SJSA1 (cell line): ENCODE data around the gene NPAS3. TPM values are rescaled to one million over a fixed set of nuclear protein-coding genes. Genes with fewer than 3 reads are reported as not detected.

ENCODE experiments used
- DNase-seq, 2 experiments: peaks; one replicate each; pipeline ENCODE4 v3.0.0-alpha.2; 2015 to 2020; ENCODE audit warnings: low spot score in 2 of 2, low read depth in 1 of 2
- H3K27ac ChIP-seq: fragments of 250-450 bp; sonication (Bioruptor Pico); 2 replicates; pipeline ENCODE4 v1.5.1; 2020; ENCODE audit warnings: mild to moderate bottlenecking, moderate library complexity
- H3K27me3 ChIP-seq: fragments of 250-450 bp; sonication (Bioruptor Pico); replicated peaks from 2 replicates; pipeline ENCODE4 v1.5.1; 2020; ENCODE audit warnings: mild to moderate bottlenecking, moderate library complexity
- H3K36me3 ChIP-seq: fragments of 250-450 bp; sonication (Bioruptor Pico); 2 replicates; pipeline ENCODE4 v1.5.1; 2020; ENCODE audit warnings: mild to moderate bottlenecking
- H3K4me1 ChIP-seq: fragments of 250-450 bp; sonication (Bioruptor Pico); replicated peaks from 2 replicates; pipeline ENCODE4 v1.6.1; 2021; ENCODE audit warnings: mild to moderate bottlenecking
- H3K4me3 ChIP-seq: fragments of 250-450 bp; sonication (Bioruptor Pico); 2 replicates; pipeline ENCODE4 v1.5.1; 2020; ENCODE audit warnings: mild to moderate bottlenecking
- H3K9me3 ChIP-seq: fragments of 250-450 bp; sonication (Bioruptor Pico); replicated peaks from 2 replicates; pipeline ENCODE4 v1.5.1; 2020; ENCODE audit warnings: mild to moderate bottlenecking
- total RNA-seq: library from RNA; depleted of rRNA; stranded (reverse); fragments of >200 nt; shearing (Covaris generic); gene quantifications from 2 replicates; pipeline ENCODE4 v1.2.3, GENCODE V29; 2014

NPAS3 gene
- total RNA-seq, 1 experiment from 2014 or later, result 0.26 TPM

GRCh38 chr14:33794791-33795305 is 856.2 kb downstream of the NPAS3 start:
- no peaks in the 10 kb centered on the region for H3K36me3 ChIP-seq
- H3K27ac ChIP-seq, result no peak overlapping the region
- no peaks in the 10 kb centered on the region for H3K9me3 ChIP-seq
- H3K4me1 ChIP-seq, result no peaks in the 10 kb centered on the region; the same call in 1 of the 2 replicates
- H3K4me3 ChIP-seq, result no peak overlapping the region
- no peaks in the 10 kb centered on the region for H3K27me3 ChIP-seq
- no peak for DNase-seq

- no peak overlapping the region for H3K27ac ChIP-seq
- H3K27me3 ChIP-seq, result no peaks in the 10 kb centered on the region
- H3K36me3 ChIP-seq, result no peaks in the 10 kb centered on the region
- H3K9me3 ChIP-seq, result no peaks in the 10 kb centered on the region
- no peak for DNase-seq
- no peaks in the 10 kb centered on the region; the same call in 1 of the 2 replicates for H3K4me1 ChIP-seq
- H3K4me3 ChIP-seq, result no peak overlapping the region
These were observed 857.7 kb downstream of the NPAS3 start for GRCh38 chr14:33796356-33796755.

DNA sequence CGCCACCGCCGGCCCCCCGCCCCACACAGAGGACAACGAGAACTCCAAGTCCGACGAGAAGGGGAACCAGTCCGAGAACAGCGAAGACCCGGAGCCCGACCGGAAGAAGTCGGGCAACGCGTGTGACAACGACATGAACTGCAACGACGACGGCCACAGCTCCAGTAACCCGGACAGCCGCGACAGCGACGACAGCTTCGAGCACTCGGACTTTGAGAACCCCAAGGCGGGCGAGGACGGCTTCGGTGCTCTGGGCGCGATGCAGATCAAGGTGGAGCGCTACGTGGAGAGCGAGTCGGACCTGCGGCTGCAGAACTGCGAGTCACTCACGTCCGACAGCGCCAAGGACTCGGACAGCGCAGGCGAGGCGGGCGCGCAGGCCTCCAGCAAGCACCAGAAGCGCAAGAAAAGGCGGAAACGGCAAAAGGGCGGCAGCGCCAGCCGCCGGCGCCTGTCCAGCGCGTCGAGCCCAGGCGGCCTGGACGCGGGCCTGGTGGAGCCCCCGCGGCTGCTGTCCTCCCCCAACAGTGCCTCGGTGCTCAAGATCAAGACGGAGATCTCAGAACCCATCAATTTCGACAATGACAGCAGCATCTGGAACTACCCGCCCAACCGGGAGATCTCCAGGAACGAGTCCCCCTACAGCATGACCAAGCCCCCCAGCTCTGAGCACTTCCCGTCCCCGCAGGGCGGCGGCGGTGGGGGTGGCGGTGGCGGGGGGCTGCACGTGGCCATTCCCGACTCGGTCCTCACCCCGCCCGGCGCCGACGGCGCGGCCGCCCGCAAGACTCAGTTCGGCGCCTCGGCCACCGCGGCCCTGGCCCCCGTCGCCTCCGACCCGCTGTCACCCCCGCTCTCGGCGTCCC is 861.3 kb downstream of the NPAS3 start:
- DNase-seq, result no peak
- Histone ChIP-seq H3K9me3 (no peaks in the 10 kb centered on the region), H3K36me3 (no peaks in the 10 kb centered on the region), H3K27ac (no peak overlapping the region), H3K4me1 (no peaks in the 10 kb centered on the region), H3K4me3 (no peak overlapping the region), H3K27me3 (no peaks in the 10 kb centered on the region)

DNA sequence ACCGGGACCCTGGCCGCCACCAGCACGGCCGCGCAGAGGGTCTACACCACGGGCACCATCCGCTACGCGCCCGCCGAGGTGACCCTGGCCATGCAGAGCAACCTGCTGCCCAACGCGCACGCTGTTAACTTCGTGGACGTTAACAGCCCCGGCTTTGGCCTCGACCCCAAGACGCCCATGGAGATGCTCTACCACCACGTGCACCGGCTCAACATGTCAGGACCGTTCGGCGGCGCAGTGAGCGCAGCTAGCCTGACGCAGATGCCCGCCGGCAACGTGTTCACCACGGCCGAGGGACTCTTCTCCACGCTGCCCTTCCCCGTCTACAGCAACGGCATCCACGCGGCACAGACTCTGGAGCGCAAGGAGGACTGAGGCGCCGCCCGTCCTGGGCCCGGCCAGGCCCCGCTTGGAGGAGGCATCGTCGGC is 862.1 kb downstream of the NPAS3 start:
- H3K4me1 ChIP-seq, result no peaks in the 10 kb centered on the region
- no peaks in the 10 kb centered on the region for H3K27me3 ChIP-seq
- H3K4me3 ChIP-seq, result no peak overlapping the region
- no peaks in the 10 kb centered on the region for H3K36me3 ChIP-seq
- DNase-seq, result no peak
- no peaks in the 10 kb centered on the region for H3K9me3 ChIP-seq
- no peak overlapping the region for H3K27ac ChIP-seq

GRCh38 chr14:33802737-33803136 is 864.1 kb downstream of the NPAS3 start:
- no peak for DNase-seq
- Histone ChIP-seq H3K4me1 (no peaks in the 10 kb centered on the region), H3K9me3 (no peaks in the 10 kb centered on the region), H3K36me3 (no peaks in the 10 kb centered on the region), H3K27me3 (no peaks in the 10 kb centered on the region), H3K27ac (no peak overlapping the region), H3K4me3 (no peak overlapping the region)

- no peak overlapping the region for H3K4me3 ChIP-seq
- no peak overlapping the region for H3K27ac ChIP-seq
- no peaks in the 10 kb centered on the region for H3K4me1 ChIP-seq
- no peaks in the 10 kb centered on the region for H3K9me3 ChIP-seq
- no peak for DNase-seq
- H3K36me3 ChIP-seq, result no peaks in the 10 kb centered on the region
- H3K27me3 ChIP-seq, result no peaks in the 10 kb centered on the region
These were observed 866.9 kb downstream of the NPAS3 start for GRCh38 chr14:33805593-33805992.

- Histone ChIP-seq H3K4me3 (no peak overlapping the region), H3K9me3 (no peaks in the 10 kb centered on the region), H3K27ac (no peak overlapping the region), H3K36me3 (no peaks in the 10 kb centered on the region), H3K4me1 (no peaks in the 10 kb centered on the region), H3K27me3 (no peaks in the 10 kb centered on the region)
- DNase-seq, result no peak
These were observed 868.2 kb downstream of the NPAS3 start for GRCh38 chr14:33806905-33807304.

DNA sequence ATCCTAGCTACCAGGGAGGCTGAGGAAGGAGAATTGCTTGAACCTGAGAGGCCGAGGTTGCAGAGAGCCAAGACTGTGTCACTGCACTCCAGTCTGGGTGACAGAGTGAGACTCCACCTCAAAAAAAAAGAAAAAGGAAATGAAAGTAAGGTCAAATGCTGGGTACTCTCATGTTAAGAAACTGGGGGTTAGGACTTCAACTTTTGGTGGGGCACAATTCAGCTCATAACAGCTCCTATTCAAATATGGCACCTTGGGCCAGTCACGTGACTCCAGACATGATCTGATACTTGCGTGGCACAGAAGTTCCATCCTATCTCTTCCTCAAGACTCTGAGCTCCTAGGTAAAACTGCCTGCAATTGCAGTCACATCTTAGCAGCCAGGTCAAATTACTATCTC is 869.5 kb downstream of the NPAS3 start:
- no peak overlapping the region for H3K27ac ChIP-seq

DNA sequence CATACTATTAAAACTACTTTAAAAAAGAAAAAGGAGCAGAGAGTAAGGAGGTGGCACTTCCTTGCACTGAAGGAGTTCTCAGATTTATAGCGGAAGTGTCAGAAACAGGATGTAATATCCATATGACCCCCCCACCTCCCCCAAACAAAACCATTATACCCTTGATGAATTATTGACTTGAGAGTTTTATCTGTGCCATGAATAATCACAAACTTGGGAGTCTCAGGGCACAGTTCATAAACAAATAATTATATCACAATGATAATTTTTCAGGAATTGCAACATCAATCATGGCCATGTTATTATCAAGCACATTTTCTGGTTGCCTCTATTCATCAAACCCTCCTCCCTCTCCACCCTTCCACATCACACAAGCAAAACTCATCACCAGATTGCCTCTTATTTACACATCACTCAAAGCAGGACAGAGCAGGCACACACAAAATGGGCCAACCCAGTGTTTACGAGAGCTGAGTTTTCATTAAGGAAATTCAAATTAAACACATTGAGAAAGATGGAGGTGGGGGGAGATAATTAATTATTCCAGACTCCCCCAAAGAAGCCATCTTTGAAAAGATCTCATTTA is 870.8 kb downstream of the NPAS3 start:
- no peak overlapping the region for H3K4me3 ChIP-seq
- no peaks in the 10 kb centered on the region for H3K27me3 ChIP-seq
- H3K4me1 ChIP-seq, result no peaks in the 10 kb centered on the region

More for the DNA sequence above, 869.5 kb downstream of the NPAS3 start:
- no peaks in the 10 kb centered on the region for H3K36me3 ChIP-seq
- DNase-seq, result no peak
- H3K4me3 ChIP-seq, result no peak overlapping the region
- no peaks in the 10 kb centered on the region for H3K9me3 ChIP-seq
- no peaks in the 10 kb centered on the region for H3K4me1 ChIP-seq
- no peaks in the 10 kb centered on the region for H3K27me3 ChIP-seq

DNA sequence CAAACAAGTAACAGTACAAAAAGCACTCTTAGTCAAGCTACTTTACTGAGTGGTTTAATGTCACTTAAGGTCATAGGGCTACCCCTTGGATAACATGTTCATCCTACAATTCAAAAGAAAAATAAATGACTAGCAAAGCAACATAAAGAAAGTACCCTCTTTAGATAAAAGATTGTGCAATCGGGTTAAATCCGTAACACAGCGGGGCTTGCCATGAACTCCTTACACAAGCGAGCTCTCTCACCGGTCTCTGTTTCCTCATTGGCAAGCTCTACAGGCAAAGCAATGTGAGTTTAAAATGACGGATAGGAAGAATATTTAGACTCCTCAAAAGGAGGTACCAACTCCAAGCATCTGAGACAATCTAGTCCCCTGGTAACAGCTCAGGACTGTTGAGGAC is 871.6 kb downstream of the NPAS3 start:
- no peak for DNase-seq
- no peaks in the 10 kb centered on the region for H3K36me3 ChIP-seq

More for the DNA sequence above, 870.8 kb downstream of the NPAS3 start:
- no peaks in the 10 kb centered on the region for H3K9me3 ChIP-seq
- no peaks in the 10 kb centered on the region for H3K36me3 ChIP-seq
- H3K27ac ChIP-seq, result no peak overlapping the region
- no peak for DNase-seq

GRCh38 chr14:33811721-33812120 is 873.0 kb downstream of the NPAS3 start:
- H3K4me1 ChIP-seq, result no peaks in the 10 kb centered on the region
- no peak for DNase-seq
- no peak overlapping the region for H3K4me3 ChIP-seq
- H3K36me3 ChIP-seq, result no peaks in the 10 kb centered on the region
- H3K27me3 ChIP-seq, result no peaks in the 10 kb centered on the region
- no peaks in the 10 kb centered on the region for H3K9me3 ChIP-seq
- no peak overlapping the region for H3K27ac ChIP-seq

More for the DNA sequence above, 871.6 kb downstream of the NPAS3 start:
- H3K27ac ChIP-seq, result no peak overlapping the region
- no peaks in the 10 kb centered on the region for H3K9me3 ChIP-seq
- H3K4me1 ChIP-seq, result no peaks in the 10 kb centered on the region
- no peak overlapping the region for H3K4me3 ChIP-seq
- H3K27me3 ChIP-seq, result no peaks in the 10 kb centered on the region

DNA sequence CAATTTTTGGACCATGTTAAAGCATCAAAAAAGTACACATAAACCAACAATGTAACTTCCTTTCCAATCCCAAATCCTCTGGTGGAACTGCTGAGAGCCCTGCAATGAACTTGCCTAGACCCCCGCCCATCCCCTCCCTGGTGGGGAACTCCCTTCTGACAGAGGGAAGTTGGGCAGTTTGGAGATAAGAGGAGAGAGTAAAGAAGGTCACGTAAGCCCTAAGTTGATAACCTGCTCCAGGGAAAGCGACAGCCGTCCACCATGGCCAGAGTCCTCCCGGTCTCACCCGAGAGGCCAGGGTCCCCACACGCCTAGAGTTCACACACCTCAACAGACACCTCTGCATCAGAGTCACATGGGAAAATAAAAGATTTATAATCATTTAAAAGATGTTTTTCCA is 873.5 kb downstream of the NPAS3 start:
- no peak for DNase-seq
- H3K4me1 ChIP-seq, result no peaks in the 10 kb centered on the region
- no peak overlapping the region for H3K4me3 ChIP-seq
- no peaks in the 10 kb centered on the region for H3K36me3 ChIP-seq
- H3K9me3 ChIP-seq, result no peaks in the 10 kb centered on the region
- no peak overlapping the region for H3K27ac ChIP-seq
- no peaks in the 10 kb centered on the region for H3K27me3 ChIP-seq

DNA sequence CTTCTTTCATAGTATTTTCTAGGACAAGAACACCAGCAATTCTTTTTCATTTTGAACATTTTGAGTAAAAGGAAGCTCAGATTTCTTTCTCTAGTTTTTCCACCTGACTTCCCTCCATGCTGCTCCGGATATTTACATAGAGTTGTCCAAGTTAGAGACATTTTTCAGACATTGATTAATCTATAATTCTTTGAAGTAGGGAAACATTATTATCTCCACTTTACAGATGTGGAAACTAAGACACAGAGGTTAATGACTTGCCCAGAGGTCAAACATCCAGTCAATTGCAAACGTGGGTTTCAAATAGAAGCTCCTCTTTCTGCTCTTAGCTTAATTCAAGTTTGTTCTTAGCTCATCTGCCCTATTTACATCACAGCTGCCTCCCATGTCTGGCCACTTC is 873.9 kb downstream of the NPAS3 start:
- H3K36me3 ChIP-seq, result no peaks in the 10 kb centered on the region
- no peak overlapping the region for H3K4me3 ChIP-seq
- H3K27me3 ChIP-seq, result no peaks in the 10 kb centered on the region
- H3K4me1 ChIP-seq, result no peaks in the 10 kb centered on the region
- no peaks in the 10 kb centered on the region for H3K9me3 ChIP-seq
- no peak overlapping the region for H3K27ac ChIP-seq
- DNase-seq, result no peak

GRCh38 chr14:33814010-33814409 is 875.3 kb downstream of the NPAS3 start:
- no peaks in the 10 kb centered on the region for H3K9me3 ChIP-seq
- H3K4me3 ChIP-seq, result no peak overlapping the region
- no peaks in the 10 kb centered on the region for H3K27me3 ChIP-seq
- H3K36me3 ChIP-seq, result no peaks in the 10 kb centered on the region
- no peak overlapping the region for H3K27ac ChIP-seq
- no peaks in the 10 kb centered on the region for H3K4me1 ChIP-seq
- no peak for DNase-seq
